ENCODE data around the gene CLPTM1L.
"Not testable (repeated sequence)": the region's sequence is repeated elsewhere in the genome, so short reads cannot be mapped to it uniquely, and the experiment has no call there.

The CLPTM1L gene

GRCh38 chr5:1359031-1359645 lies 14.2 kb upstream of the CLPTM1L start:
- DNase-seq = no peak

GRCh38 chr5:1358726-1359025 lies 13.8 kb upstream of the CLPTM1L start:
- no peak for DNase-seq

GRCh38 chr5:1357946-1358725 lies 13.2 kb upstream of the CLPTM1L start:
- no peak for DNase-seq

GRCh38 chr5:1356873-1357787 lies 12.2 kb upstream of the CLPTM1L start:
- DNase-seq = no peak

GRCh38 chr5:1354576-1354975 lies 9.7 kb upstream of the CLPTM1L start:
- peak; percentile 23 for DNase-seq

GRCh38 chr5:1352231-1353219 lies 7.6 kb upstream of the CLPTM1L start:
- DNase-seq = no peak

GRCh38 chr5:1351156-1351555 lies 6.3 kb upstream of the CLPTM1L start:
- no peak for DNase-seq

- DNase-seq = no peak
Measured at GRCh38 chr5:1349246-1349645, 4.3 kb upstream of the CLPTM1L start.

GRCh38 chr5:1348986-1349245 lies 4.0 kb upstream of the CLPTM1L start:
- no peak for DNase-seq

- DNase-seq = no peak
Measured at GRCh38 chr5:1347571-1347970, 2.7 kb upstream of the CLPTM1L start.

GRCh38 chr5:1346627-1347440 lies 1.9 kb upstream of the CLPTM1L start:
- DNase-seq = no peak

GRCh38 chr5:1345876-1346626 lies 1.2 kb upstream of the CLPTM1L start:
- no peak for DNase-seq

GRCh38 chr5:1343931-1344901 lies 683 bp downstream of the CLPTM1L start:
- peak; percentile 48 for DNase-seq

- no peak for DNase-seq
Measured at GRCh38 chr5:1343315-1343751, 1.6 kb downstream of the CLPTM1L start.

GRCh38 chr5:1342711-1343110 lies 2.2 kb downstream of the CLPTM1L start:
- DNase-seq = not testable (repeated sequence)

- DNase-seq = no peak
Measured at GRCh38 chr5:1342268-1342667, 2.6 kb downstream of the CLPTM1L start.

GRCh38 chr5:1341863-1342262 lies 3.0 kb downstream of the CLPTM1L start:
- no peak for DNase-seq

- DNase-seq = not testable (repeated sequence)
Measured at GRCh38 chr5:1339818-1340210, 5.1 kb downstream of the CLPTM1L start.

GRCh38 chr5:1339139-1339817 lies 5.6 kb downstream of the CLPTM1L start:
- not testable (repeated sequence) for DNase-seq
